Measurements from ENCODE around the gene NDUFS7. TPM values are rescaled to one million over a fixed set of nuclear protein-coding genes. Genes with fewer than 3 reads are reported as not detected.

NDUFS7 gene
- total and polyA plus RNA-seq, 9 of the 15 experiments (the other 6 are each of a cell fraction or from before 2014, with no cell fraction given) = 6.0 to 271 (median 60.6) TPM

GRCh38 chr19:1361601-1362386 is 21.9 kb upstream of the NDUFS7 start (continued):
- peak; percentile 59 for TF ChIP-seq CEBPG (CRISPR knock-in tag; IDR thresholded peaks at IDR 0.05)
- peak in 1 of 2 experiments; percentile 53; a peak in 1 of 4 replicates for TF ChIP-seq CEBPG (tag; conservative IDR thresholded peaks at IDR 0.05 in 1 of 2, IDR thresholded peaks at IDR 0.05 in 1 of 2)
- TF ChIP-seq ATF3 (IDR thresholded peaks at IDR 0.05) = peak; percentile 88
- no peak for TF ChIP-seq ATF3 (CRISPR knock-in tag; conservative IDR thresholded peaks at IDR 0.05)
- 0 out of 2 replicates have a peak, but pooled peaks have one; percentile 24 for TF ChIP-seq ZNF589 (CRISPR knock-in tag; IDR thresholded peaks at IDR 0.05; ENCODE audit: low read depth)
- TF ChIP-seq XRCC4 (IDR thresholded peaks at IDR 0.05; ENCODE audit: extremely low read depth, insufficient read depth, insufficient read length) = no peak
- TF ChIP-seq KDM5B (IDR thresholded peaks at IDR 0.05; ENCODE audit: insufficient replicate concordance, low read depth, low read length) = peak; percentile 6
- TF ChIP-seq JUN (IDR thresholded peaks at IDR 0.05; ENCODE audit: borderline replicate concordance, low read depth, low read length) = peak; percentile 33; the same call in 1 of the 2 replicates
- no peak for TF ChIP-seq JUN (CRISPR knock-in tag; IDR thresholded peaks at IDR 0.05; ENCODE audit: borderline replicate concordance)
- TF ChIP-seq SMARCE1 (IDR thresholded peaks at IDR 0.05) = no peak
- no peak for TF ChIP-seq CREB3 (tag; conservative IDR thresholded peaks at IDR 0.05; ENCODE audit: low read depth)
